HG03196 (cell line): ENCODE data around the gene SERGEF.

Experiments used
- ATAC-seq: cut with Tn5 transposase; IDR thresholded peaks from one replicate; pipeline ENCODE4 v1.9.1; 2021; ENCODE audit not compliant: unreplicated experiment

The SERGEF gene

DNA sequence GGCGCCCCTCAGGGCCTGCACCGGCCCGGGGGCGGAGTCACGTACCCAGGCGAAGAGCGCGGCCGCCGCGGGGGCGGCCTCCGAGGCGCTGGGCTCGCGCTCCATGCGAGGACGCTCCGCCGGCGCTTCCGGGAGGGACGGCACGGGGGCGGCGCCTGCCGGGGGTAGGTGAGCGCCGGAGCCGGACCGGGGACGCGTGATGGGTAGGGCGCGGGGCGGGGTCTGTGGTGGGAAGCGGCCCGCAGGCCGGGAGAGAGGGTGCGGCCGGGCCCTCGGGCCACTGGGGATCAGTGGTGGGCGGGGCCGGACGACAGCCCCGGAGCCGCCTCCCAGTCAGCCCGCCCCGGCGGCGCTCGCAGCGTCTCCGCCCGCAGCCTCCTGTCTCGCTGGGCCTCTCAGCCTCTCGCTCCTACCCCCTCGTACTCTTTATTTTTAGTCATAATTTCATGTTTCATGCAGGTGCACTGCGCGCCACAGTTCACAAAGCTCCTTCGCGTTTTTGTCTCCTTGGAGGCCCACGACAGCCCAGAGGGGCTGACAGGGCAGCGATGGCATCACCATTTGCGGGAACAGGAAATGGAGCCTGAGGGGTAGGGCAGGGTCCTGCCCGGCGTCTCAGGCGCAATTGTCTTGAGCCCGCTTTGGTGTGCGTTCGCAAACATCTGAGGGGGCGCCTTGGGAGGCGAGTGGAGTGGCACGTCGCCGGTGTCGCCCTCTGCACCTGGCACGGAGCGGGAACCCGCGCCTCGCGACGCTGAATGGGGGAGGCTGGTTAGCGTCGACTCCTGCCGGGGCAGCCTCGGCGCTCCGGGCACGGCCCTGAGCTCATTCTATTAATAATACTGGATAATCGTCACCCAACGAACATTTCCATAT lies at the start of gene SERGEF:
SERGEF (minus strand) TSS at position 142 of the 876 bp plus-strand sequence; CDS start at position 105, 37 bp downstream.
- peak; percentile 93 for ATAC-seq

DNA sequence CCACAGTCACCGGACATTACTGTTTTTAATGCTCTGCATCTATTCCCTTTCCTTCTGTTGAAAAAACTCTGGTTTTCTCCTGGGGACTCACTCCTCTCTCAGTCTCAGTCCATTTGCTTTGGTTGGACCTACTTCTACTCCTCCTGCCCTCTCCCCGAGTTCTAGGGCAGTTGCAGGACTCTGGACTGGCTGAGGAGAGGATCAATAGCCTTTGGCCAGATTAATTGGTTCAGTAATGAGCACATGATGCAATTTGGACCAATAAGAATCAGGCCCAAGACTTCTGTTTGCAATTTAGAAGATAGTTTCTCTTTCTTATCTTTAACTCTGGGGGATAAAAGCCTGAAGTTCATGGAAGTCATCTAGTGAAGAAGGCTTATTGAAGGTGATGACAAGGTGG lies 48.5 kb upstream of the SERGEF start:
- no peak for ATAC-seq

DNA sequence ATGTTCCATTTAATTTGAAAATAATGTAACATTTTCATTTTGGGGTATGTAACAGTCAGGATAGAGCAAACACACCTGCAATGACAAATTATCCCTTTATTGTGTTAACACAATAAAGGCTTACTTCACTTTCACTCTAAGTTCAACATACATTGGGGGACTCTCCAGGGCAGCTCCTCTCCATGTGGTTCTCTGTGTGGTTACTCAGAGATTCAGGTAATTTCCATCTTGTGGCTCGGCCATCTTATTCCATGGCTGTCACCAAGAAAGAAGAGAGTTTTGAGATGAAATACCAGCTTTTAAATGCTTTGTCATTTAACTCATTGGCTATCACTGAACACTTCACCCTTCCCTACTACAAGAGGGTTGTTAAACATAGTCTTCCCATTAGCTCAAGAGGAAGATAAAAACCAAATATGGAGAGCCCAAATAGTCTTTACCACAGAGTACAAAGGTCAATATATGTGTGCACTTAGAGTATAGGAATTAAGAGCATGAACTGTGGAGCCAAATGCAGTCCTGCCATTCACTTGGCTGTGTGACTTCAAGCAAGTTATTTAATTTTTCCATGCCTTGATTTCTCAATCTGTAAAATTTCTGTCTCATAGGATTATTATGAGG lies 43.8 kb upstream of the SERGEF start:
- no peak for ATAC-seq

DNA sequence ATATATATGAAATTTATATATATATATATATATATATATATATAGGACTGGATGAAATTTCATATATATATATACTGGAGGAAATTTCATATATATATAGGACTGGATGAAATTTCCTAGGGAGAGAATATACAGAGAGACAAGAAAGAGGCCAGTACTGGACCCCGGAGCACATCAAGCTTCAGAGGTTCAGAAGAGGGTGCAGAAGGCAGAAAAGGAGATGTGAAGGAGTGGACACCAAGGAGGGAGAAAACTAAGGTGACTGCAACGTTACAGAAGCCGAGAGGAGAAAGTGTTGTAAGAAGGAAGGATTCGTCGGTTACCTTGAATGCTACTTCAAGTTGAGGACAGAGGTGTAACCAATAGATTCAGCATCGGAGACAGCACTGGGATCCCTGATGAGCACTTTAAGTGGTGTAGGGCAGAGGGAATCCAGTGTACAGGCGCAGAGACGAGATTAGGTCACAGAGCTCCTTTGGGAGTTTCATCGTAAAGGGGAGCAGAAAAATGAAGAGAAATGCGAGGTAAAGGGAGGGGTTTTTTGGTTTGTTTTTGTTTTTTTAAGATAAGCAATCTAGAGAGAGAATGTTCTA lies 41.8 kb upstream of the SERGEF start:
- ATAC-seq = no peak

GRCh38 chr11:18050848-18051247 lies 38.0 kb upstream of the SERGEF start:
- ATAC-seq = no peak

DNA sequence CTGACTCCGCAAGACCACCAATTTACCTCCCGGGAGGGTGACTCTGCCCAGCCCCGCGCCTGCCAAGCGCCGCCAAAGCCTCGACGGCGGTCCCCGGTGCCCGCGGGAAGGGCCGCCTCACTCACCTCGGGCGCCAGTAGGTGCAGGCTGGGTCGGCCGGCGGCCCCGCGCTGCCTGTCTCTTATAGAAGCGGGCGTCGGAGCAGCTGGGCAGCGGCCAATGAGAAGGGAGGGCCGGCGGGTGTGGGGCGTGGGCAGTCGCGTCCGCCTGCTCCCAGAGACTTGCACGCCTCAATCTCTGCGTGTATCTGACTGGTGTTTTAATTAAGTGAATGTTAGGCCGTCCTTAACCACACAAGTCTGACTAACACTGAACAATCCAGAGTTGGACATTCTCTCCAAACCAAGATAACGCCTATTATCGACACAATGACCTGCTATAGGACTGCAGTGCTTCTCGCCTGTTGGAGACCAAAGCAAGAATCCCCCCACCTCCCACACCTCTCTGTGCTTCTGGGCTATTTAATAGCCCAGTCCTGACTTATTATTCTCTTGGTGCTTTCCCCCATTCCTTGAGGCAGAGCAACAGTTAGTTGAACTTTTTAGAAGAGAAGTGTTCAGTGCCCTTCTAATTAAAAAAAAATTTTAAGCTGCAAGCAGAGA lies 33.4 kb upstream of the SERGEF start, which contains the start of gene TPH1:
TPH1 (minus strand) TSS at position 154 of the 662 bp plus-strand sequence. CDS start 5,507 bp downstream, outside the sequence.
- ATAC-seq = no peak

DNA sequence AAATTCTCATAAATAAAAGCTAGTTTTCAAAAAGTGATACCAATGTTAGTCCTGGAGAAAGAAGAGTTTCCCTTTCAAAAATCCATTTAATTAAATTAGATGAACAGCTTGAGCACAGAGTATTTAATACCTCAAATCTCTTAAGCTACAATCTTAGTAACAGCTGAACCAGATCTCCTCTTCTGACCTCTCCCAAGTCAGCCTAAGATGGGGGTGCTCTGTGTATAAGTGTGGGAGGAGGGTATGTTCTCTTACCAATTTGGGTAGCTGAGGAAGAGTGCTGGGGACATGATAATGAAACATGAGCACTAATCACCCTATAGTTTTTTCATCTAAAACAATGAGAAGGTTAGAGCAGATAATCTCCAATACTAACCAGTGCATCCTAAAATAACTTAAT lies 23.6 kb upstream of the SERGEF start:
- ATAC-seq = no peak

DNA sequence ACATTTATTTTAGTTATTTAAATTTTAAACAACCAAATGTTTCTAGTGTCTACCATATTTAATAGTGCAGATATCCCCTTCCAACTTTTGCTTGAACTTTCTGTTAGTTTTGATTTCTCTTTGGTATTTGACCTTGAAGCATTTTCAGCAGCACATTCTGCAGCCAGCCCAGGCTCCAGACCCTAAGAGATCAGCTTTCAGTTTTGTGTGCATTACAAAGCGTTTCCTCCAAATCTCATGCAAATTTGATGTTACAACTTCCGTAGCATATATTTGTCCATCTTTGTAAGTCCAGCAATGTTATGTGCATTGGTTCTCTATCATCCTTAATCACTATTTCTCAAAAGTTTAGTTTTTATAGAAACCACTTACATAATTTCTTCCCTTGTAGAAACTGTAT lies 14.6 kb upstream of the SERGEF start:
- ATAC-seq = no peak

DNA sequence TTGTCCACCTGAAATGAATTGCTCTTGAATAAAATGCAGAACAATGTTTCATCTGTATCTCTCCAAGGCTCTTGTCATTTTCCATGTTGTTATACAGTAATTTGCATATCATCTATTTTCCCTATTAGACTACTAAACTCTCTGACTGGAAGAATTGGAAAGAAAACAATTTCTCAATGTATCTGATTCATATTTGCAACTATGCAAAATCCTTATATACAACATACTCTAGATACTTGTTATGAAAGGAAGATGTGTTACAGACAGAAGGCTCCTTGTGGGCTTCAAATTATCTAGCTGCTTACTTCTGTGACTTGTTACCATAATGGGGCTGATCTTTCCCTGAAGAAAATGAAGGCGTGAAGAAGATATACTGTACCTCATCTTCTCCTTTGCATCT lies 9.6 kb upstream of the SERGEF start:
- no peak for ATAC-seq

GRCh38 chr11:18019650-18020049 lies 6.8 kb upstream of the SERGEF start:
- no peak for ATAC-seq

- ATAC-seq = no peak
These were observed 3.9 kb upstream of the SERGEF start for GRCh38 chr11:18016789-18017188.

DNA sequence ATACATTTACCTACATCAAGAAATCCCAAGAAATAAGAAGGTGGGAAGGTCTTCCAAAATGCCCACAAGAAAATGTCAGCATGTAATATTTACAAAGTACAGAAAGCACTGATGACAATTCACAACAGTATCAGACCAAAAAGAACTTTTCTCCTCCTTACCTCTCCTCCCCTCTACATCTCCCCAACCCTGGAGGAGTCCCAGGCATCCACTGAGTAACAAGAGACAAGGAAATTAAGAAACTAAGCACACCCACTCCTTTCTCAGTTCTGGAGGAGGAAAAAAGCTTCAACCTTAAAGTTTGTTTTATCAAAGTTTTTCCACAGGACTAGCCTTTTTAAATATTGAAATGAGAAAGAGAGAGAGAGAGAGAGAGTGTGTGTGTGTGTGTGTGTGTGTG lies 2.0 kb upstream of the SERGEF start:
- no peak for ATAC-seq

- no peak for ATAC-seq
These were observed 1.1 kb upstream of the SERGEF start for GRCh38 chr11:18013790-18014507.

GRCh38 chr11:18012122-18012905 lies 533 bp downstream of the SERGEF start:
- ATAC-seq = peak; percentile 1

DNA sequence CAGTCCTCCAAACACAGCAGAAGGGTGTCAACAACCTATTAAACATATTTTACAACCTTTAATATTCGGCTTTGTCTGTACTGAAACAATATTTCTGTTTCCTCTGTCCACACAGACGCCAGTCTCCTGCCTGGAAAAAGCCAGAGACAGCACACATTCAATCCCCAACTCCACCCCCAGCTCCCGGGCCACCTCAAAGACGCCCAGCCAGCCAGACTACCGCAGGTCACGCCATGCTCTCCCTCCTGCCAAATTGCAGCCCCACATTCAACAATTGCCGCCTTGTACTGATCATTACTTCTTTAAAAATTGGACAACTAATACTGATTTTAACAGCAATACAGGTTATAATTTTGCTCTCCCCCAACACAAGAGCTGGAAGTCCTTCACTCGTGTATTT lies 1.2 kb downstream of the SERGEF start:
- ATAC-seq = no peak

- no peak for ATAC-seq
These were observed 1.8 kb downstream of the SERGEF start for GRCh38 chr11:18010977-18011586.

GRCh38 chr11:18010121-18010670 lies 2.7 kb downstream of the SERGEF start:
- no peak for ATAC-seq

- no peak for ATAC-seq
These were observed 7.3 kb downstream of the SERGEF start for GRCh38 chr11:18005376-18006129.
